ENCODE data around the gene PDE5A.
"Not testable (repeated sequence)": the region's sequence is repeated elsewhere in the genome, so short reads cannot be mapped to it uniquely, and the experiment has no call there.

The PDE5A gene

DNA sequence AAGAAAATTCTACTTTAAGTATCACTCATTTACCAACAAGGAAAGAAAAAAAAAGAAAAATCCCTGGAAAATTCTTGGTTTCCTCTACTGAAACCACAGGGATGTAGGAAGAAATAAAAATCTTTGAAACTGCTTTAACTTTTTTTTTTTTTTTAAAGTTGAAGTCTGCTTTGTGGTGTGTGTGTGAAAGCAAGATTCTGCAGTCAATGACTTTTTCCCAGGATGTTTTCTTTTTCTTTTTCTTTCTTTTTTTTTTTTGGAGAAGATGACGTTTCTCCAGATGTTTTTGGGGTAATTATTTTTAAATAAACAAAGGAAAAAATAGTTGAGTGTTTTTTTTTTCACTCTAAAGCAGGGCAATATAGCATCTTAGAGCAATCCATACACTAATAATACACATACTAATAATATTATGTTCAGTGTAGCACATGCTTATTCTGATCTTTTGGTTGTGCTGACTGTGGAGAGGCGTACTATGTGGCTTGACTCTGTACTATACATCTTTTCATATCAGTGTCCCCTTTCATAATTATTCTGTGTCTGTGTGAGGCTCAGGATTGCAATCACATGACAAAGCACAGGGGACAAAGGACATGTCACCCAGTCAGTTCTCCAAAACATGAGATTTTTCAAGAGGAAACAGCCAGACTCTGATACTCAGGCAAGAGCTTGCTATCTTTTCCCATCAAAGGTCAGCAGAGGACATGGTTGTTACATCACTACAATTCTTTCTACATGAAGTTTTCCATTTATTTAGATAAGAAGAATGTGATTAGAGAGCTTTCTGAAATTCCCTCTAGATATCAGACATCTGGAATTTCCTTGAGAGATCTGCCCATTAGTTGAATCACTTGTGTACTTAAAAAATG is 111.0 kb downstream of the PDE5A start:
- DNase-seq = no peak

DNA sequence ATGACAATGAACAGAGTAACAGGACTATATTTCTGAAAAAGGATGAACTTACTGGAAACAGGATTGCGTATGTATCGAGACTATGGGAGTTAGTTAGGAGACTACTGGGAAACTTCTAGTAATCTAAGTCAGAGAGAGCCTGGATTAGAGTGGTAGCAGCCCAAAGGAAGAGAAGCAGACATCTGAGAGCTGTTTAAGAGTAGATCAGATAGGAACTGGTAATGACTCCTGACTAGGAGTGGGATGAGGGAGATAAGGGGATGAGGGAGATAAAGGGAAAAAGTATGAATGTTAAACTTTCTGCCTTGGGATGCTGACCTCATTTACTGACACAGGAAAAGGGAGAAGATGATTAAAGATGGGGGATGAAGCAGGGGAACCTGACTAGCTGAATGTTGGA is 116.2 kb downstream of the PDE5A start:
- no peak for DNase-seq

DNA sequence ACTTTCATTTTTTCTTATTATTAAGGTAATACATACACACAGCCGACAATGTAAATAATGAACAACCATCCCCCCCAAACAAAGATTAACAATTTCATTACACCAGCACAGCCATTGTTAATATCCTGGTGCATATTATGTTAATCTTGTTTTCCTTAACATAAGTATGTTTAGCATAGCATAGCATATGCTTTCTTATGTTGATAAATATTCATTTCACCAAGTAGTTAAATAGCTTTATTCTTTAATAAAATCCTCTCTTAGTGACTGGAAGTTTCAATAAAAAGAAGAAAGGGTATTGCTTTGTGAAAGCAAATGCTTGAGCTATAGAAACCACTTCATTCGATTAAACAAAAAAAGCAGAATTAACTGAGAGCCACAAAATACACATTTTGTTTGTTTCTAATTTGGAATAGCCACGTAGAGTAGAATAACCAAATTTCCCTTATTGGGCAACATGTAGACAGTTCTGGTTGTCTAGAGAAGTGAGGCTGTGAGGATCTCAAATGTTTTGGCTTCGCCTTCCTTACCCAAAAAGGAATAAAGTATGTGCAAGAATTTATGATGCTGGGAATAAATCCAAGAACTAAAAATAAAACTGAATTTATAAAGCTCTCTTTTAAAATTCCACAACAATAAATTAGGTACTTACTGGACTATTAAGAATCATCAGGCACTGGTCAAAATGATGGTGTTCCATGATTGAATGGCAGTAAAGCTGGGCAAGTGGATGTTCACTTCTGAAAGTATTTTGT is 118.0 kb downstream of the PDE5A start:
- no peak for DNase-seq

DNA sequence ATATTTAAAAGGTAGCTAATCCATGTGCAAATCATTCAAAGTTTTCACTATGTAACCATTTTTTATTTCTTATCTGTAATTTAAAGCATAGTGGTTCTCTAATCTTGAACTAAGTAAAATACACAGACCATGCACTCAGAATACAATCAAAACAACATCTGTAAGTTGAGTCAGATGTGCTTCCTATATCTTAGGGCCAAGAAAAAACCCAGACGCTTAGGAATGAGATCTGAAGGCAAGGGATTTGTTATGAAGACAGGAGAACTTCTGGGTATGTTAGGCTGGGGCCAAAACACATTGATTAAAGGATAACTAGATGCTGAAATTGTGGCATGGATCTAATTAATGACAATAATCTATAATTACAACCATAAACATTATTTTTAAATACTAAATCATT is 120.3 kb downstream of the PDE5A start:
- DNase-seq = no peak

DNA sequence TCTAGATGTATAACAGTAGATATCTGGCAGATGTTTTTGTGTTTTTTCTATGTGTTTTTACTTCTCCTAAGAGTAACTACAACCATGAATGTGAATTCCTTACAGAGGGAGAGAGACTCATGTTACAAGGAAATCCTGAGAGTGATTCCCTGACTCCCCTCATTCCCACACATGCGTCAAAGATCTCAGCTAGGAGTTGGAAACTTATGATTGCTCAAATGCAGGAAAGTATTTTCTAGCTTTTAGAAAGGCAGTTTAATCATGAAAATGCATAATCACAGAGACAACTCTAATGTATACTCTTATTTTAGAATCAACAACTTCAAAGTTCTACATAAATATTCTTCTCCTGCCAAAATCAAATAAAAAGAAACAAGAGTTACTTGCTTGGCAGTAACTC is 121.8 kb downstream of the PDE5A start:
- DNase-seq = no peak

DNA sequence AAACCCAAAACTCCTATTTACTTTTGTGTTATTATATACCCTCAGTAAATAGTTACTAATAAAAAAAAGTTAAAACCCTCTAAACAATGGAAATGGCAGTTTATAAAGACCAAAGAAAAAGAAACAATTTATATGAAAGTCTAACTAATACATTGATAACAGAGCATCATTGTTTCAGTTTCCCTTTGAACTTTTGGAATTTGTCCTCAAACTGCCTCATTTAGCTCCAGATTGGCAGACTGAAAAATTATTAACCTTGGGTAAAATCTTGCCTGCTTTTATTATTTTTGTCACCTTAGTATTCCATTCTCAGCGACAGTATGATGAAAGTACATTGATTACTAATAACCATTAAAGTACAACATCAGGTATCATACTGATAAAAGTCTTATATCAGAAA is 124.0 kb downstream of the PDE5A start:
- DNase-seq = no peak

DNA sequence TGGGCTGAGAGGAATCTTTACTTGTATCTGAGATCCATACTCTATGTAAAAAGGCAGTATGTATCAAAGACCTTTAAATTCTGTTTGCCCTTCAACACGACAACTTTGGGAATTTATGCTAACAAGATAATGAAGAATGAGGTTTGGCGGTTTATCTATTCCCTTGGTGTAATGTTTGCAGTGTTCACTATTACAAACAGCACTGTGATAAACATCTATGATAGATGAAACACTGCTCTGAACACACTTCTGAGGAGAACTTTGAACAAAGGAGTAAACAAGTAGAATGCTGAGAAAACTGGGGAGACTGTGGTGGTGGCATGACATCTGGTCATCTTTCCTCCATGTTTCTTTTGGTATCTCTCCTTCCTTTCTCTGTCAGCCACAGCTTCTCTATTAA is 126.9 kb downstream of the PDE5A start:
- no peak for DNase-seq

DNA sequence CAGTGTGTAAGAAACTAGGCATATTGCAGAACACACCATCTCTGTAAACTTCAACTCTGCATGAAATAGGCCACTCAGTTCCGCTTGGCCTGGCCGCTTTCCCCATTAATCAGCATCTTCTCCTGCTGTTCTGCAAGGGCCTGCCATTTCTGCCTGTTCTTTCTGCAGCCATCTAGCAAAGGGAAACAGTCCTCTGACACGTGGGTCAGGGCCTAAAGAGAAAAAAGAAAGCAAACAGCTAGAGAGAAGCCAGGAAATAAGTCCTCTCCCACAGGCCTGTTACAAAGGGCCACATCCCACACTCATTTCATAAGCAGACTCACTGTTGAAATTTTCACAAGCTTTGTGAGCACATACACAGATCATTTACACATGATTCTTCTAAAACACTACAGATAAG is 130.1 kb downstream of the PDE5A start:
- no peak for DNase-seq

DNA sequence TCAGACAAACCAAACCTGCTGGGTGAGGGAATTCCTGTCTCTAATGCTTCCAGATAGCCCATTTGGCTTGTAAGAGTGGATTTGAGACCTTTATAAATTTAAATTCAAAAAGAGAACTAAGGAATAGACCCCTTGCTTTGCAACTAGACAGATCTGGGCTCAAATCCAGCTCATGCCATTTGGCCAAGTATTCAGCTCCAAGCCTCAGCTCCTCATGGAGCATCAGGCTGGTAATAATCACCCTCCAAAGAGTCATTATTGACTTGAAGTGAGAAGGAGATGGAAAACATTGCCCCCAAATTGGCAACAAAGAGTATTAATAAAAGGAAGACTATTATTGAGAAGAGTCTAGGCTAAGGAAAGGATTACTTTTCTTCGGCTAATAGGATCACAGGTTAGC is 134.7 kb downstream of the PDE5A start:
- DNase-seq = no peak

DNA sequence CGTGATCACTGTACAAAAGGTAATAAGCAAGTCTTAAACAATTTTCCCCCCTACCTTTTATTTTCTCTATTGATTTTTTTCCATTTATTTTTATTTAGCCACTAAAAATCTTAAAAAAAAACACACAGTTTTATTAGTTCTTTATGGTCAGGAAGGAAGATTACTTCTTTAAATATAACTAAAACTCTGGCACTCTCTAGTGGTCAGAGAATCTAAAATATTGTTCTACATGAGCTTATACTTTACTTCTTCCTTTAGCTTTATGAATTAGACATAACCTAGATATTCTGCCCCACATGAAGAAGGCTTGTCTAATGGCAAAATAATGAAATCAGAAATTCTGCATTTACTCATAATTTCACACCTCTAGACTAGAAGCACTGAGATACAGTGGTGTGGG is 135.2 kb downstream of the PDE5A start:
- no peak for DNase-seq

DNA sequence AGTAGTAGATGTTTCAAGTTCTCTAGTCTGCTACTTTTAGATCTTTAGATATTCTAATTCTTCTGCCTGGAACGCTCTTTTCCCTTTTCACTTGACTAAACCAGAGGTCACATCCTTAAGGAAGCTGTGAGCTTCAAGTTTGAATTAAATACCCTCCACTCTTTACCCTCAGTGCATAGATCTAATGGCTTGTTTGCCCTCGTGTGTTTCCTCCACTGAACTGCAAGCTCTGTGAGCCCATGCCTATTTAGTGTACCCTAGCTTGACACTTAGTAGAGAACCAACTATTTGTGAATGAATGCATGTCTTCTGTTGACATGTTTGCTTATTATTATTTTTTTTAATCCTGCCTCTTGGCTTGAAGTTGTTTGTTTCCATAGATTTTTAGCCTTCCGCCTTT is 138.3 kb downstream of the PDE5A start:
- no peak for DNase-seq

DNA sequence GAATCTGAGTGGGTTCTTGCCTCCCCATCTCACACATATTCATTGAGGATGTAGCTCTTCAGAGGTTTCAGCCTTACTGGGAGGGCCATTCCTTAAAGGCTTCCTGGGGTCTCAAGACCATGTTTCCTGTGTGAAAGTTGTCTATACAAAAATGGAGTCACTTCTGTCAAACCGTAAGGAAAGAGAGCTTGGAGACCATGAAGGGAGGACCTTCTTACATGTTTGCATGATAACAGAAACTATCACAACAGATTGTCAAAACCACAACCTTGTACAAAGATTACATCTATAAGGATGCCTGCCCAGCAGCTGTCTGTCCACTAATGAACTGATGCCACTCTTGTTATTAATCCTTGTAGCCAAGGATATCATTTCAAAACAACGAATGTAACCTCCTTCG is 139.3 kb downstream of the PDE5A start:
- DNase-seq = no peak

DNA sequence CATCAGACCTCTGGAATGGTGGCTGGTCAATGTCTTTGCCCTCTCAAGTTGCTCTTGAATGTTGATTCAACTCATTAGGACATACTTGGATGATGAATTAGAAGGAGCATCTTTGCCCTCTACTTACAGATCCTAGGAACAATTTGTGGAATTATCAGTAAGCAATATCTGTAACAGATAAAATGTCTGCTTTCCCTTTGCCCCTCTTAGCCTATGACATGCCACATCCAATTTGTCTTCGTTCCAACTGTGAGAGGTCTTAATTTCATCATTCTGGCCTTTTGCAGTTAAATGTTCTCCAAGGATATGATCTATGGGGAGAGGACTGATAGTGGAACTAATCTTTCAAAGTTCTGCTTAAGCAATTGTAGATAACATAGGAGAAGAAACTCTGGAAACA is 148.3 kb downstream of the PDE5A start:
- no peak for DNase-seq

DNA sequence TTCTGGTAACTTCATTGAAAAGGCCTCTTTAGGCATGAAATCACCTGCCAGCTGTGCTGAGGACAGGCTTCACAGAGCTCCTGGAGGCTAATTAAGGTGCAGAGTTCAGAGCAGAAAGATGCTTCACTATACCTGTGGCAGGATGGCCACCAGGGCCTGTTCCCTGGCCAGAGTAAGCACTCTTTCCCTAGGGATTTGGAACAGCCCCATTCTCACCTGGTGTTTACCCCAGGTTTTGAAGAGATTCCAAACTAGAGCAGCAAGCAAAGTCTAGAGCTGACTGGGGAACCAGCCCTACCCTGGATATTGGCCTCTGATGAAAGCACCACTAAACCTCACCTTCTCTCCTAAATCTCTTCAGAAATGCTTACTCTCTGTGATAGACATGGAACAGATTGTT is 148.8 kb downstream of the PDE5A start:
- DNase-seq = no peak

DNA sequence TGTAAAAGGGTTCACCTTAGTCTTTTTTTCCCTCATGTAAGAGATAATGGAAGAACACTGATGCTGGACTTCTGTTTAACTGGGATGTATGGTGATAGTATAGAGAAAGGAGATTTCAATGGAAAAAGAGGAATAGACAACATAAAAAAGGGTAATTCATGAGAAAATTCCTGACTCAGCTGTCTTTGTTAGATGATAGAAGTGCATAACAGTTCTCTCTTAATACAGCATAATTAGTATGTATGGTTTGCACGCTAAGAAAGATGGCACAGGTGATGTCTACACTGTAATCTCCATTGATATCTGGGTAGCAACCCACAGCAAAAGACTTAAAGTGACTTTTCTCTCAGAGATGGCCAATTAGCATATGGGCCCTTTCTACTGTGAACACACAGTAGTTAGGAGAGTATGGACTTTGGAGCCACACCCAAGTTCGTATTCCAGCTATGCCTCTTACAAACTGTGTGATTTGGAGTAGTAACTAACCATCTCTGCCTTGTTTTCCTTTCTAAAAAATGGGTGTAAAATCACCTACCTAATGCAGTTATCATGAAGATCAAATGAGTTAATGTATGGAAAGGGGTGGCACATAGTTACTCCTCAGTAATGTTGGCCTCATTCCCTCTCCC is 149.3 kb downstream of the PDE5A start:
- DNase-seq = no peak

DNA sequence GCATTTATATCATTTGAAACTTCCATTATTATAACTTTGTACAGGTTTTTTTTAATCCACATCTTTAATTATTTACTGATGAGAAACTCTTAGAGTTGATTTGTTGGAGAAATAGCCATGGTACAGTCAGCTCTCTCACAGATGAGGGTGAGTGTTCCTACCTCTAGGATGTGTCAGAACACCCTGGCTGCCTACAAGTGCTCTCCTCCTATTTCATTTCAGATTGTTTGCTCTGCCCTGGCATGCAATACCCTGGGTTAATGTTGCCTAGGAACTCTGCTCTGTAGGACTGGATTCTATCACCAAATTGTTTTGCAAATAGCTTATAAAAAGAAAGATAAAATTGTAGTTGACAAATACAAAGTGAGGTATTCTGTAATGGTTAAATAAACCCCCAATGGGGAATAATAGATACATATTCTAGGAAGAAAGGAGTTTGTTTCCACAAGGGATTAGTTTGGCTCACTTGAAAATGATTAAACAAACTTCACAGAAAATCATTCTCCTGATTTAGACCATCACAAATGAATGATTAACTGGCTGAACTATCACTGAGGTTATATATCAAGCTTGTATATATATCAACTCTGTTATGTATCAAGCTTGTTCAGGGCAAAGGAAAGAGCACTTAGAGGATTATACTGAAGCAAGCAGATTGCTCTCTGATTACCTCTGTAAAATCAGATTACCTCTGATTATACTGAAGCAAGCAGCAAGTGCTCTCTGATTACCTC is 150.0 kb downstream of the PDE5A start:
- DNase-seq = no peak

DNA sequence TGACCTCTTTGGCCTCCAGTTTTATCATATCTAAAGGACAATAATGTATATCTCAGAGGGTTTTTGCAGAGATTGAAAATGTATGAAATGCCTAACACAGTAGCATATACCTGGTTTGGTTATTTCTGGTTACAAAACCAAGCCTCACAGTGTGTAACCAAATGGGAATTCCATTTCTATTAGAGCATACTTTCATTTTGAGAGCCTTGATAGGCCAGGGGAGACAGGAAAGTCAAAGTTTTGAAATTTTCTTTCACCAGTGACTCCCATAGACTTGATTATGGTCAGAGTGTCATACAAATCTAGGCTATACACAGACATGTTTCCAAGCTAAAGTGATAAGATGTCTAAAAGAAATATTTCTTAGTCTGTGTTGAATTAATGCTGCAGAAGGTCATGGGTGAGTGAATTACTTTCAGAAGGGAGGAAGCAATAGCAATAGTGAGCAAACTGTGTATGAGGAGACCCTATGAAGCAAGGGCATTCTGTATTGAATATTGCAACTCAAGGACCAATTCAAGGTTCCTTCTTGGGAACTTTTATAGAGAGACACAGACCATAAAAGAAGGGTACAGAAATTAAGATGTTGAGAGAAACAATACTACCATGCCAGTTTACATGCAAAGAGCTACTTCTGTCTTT is 151.1 kb downstream of the PDE5A start:
- DNase-seq = no peak

DNA sequence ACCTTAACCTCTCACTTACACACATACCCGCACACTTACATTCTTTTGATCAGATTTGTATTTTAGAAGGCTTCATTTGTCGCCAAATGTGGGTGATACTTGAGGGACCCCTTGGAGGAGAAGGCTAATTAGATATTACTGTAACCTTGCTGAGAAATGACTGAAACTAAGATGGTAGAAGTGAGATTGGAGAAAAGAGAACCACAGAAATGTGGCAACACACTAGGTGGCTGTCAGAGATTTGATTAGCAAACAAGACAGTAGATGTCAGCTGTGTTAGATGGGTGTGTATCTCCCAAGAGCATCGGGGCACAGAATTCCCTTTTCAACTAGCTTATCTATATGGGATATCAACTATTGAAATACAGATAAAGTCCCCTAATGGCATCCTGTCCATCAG is 157.3 kb downstream of the PDE5A start:
- no peak for DNase-seq

DNA sequence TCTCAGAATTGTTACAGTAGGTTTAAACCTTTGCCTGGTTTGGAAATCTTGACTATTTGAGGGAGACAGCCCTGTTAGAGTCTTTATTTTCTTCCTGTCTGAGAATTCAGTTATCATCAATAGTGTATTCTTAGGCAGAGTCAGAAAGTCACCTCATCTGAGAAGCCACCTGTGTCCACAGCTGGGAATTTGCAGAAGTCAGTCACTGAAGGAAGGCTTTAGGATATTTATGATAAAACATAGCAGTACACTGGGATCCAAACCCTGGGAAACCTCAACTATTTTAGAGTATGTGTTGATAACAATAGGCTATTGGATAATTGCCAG is 157.9 kb downstream of the PDE5A start:
- not testable (repeated sequence) for DNase-seq

DNA sequence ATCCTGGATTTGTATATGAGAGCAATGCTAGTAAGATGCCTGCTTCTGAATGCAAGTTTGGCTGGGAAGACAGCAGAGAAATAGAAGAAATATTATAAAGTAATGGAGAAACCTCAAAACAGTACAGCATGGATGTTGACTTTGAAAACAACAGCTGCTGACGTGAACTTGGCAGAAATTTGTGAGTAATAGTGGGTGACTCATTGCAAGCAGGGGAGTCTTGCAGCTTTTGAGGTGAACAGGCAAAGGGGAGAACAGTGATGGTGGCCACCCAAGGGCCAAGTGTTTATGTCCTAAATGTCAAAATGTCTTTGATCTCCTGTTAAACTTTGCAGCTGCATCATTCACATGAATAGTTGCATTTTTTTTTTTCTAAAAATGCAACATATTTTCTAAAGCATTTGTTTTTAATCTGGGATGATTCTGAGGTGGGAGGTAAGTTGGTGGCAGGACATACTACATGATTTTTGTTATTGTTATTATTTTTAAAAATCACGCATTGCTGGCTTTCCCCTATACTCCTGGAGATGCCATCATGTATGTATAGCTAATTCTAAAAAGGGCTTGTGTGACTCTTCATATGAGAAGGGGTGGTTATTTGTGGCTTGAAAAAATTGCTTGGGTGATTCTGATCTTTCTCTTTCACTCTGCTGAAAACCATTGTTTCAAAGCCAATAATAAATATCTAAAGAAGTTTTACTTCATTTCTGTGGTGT is 158.4 kb downstream of the PDE5A start:
- DNase-seq = not testable (repeated sequence)

DNA sequence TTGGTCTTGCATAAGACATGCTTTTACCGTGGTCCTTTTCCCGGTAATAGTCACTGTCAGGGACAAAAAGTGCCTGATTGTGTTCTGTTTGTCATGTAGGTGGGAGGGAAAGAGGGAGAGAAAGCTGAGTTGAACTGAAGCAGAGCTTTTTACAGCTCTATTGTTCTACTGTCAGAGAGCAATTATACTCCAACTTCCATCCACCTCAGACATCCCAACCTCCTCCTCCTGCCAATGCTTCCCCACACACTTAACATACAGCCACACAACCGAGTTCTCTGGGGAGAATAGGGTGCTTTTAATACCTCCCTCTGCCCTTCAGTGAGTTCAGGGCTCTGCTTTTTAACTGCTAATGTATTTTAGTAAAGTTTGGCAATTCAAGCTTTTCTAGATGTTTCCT is 159.6 kb downstream of the PDE5A start:
- DNase-seq = not testable (repeated sequence)

DNA sequence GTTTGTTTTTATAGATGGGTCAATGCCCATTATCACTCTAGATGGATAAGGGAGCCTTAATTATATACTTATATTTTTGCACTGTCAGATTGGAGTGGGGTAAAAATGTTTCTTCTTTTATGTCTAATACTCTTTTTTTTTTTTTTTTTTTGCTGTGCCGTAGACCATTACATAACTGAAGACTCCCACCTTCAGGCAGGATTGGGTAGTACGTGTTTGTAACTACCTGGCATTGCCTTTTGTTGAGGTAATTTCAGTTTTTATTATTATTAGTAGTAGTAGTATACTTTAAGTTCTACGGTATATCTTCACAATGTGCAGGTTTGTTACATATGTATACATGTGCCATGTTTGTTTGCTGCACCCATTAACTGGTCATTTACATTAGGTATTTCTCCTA is 165.9 kb downstream of the PDE5A start:
- not testable (repeated sequence) for DNase-seq
